ENCODE data around the gene AUTS2.

Gene AUTS2

GRCh38 chr7:70148997-70149396 is 550.7 kb downstream of the AUTS2 start:
- DNase-seq (ENCODE audit: low spot score), result no peak
- TF ChIP-seq, protein P1, sequence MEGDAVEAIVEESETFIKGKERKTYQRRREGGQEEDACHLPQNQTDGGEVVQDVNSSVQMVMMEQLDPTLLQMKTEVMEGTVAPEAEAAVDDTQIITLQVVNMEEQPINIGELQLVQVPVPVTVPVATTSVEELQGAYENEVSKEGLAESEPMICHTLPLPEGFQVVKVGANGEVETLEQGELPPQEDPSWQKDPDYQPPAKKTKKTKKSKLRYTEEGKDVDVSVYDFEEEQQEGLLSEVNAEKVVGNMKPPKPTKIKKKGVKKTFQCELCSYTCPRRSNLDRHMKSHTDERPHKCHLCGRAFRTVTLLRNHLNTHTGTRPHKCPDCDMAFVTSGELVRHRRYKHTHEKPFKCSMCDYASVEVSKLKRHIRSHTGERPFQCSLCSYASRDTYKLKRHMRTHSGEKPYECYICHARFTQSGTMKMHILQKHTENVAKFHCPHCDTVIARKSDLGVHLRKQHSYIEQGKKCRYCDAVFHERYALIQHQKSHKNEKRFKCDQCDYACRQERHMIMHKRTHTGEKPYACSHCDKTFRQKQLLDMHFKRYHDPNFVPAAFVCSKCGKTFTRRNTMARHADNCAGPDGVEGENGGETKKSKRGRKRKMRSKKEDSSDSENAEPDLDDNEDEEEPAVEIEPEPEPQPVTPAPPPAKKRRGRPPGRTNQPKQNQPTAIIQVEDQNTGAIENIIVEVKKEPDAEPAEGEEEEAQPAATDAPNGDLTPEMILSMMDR (IDR thresholded peaks at IDR 0.05; ENCODE audit: extremely low read depth, missing control alignments), result no peak

- DNase-seq (ENCODE audit: low spot score), result no peak
- TF ChIP-seq, protein P1 (IDR thresholded peaks at IDR 0.05; ENCODE audit: extremely low read depth, missing control alignments), result no peak
Measured at GRCh38 chr7:70152313-70152712, 554.0 kb downstream of the AUTS2 start.

DNA sequence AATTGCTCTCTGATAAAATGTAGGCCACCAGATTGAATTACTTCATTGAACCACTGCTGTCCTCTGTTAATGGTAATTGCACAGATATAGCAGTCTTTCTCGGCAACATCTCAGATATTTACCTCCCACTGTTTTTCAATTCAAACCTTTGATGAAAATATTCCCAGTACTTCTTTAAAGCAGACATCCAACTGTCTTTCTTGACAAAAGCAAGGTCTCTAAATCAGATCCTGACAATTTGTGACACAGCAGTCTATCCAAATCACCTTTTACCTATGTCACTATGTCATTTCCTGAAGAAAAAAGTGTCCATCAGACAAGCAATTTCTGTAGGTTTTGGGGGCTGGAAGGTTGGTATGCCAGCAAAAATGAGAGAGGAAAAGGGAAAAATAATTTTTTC is 555.7 kb downstream of the AUTS2 start:
- no peak for DNase-seq (ENCODE audit: low spot score)
- TF ChIP-seq, protein P1 (IDR thresholded peaks at IDR 0.05; ENCODE audit: extremely low read depth, missing control alignments), result no peak

DNA sequence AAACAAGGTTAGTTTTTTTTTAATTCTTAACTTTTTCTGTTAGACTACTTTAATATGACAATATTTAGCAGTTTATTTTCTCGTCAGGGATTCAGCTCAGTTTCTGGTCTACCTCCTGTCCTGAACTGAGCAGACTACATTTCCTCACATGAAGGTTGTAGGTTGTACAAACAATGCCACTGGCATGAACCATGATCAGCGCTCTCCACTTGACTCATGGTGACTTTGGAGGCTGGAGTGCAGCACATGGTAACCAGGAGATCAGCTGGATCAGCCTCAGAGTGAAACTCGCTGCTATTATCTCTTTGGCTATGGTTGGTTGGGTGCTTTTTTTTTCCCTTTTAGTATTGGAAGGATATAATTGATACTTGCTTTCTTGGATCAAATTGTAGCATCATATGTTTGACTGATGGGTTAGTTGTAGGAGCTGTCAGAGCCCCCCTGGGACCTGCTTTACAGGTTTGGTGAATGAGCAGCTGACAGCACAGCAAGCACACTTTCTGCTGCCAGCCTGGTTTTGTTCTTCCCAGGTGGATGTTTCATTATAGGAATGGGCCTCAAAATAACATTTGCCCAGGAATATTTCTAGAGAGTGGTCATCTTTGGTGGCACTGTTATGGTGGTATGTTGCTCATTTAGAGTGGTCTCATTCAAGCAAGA is 556.4 kb downstream of the AUTS2 start:
- no peak for DNase-seq (ENCODE audit: low spot score)
- TF ChIP-seq, protein P1 (IDR thresholded peaks at IDR 0.05; ENCODE audit: extremely low read depth, missing control alignments), result no peak

DNA sequence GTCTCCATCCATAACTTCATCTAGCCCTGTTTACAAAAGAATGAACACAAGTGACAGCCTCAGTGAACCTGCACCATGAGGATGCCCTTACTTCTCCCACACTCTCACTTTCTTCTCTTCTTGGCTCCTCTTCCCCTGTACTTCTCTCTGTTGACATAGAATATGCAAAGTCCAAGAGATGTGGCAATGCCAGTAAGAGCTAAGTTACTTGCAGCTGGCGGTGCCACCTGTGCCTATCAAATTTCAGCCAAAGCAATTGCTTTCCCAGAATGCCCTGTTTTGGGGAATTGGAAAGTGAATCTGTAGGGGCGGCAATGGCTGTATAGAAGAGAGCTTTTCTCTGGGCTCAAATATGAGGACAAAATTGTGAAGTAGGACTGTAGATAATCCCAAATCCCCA is 557.8 kb downstream of the AUTS2 start:
- DNase-seq (ENCODE audit: low spot score), result no peak
- TF ChIP-seq, protein P1 (IDR thresholded peaks at IDR 0.05; ENCODE audit: extremely low read depth, missing control alignments), result no peak

DNA sequence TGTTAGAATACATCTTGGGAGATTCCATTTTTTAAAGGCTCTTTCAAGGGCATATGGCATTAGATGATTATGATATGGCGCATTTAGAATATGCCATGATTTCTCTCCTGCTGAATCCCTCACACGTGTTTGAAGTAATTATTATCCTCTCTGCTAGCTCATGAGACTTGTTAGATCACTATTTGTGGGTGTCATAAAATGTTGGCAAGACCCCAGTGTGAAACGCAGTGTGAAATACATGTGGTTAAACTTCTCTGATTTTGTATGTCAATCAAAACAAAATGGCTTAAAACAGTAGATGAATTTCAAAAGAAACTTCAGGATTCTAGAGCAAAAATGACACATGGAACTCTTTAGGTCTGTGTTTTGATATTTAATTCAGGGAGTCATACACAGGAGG is 560.8 kb downstream of the AUTS2 start:
- TF ChIP-seq, protein P1 (IDR thresholded peaks at IDR 0.05; ENCODE audit: extremely low read depth, missing control alignments), result no peak
- DNase-seq (ENCODE audit: low spot score), result no peak

DNA sequence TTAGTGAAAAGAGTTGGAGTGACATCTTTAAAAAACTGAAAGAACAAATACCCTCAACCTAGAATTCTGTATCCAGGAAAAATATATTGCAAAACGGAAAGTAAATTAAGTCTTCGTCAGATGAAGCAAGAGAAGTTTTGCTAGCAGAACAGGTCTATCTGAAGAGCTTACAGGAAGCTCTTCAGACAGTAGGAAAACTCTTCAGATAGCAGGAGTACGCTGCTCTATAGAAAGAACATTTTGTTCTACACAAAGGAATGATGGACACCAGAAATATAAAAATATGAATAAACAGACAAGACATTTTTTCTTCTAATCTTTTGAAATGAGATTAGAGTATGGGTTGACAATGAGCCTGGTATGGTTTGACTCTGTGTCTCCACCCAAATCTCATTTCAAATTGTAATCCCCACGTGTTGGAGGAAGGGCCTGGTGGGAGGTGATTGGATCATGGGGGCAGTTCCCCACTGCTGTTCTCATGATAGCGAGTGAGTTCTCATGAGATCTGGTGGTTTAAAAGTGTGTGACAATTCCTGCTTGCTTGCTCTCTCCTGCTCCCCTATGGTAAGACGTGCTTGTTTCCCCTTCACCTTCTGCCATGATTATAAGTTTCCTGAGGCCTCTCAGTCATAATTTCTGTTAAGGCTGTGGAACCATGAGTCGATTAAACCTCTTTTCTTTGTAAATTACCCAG is 567.3 kb downstream of the AUTS2 start:
- DNase-seq (ENCODE audit: low spot score), result no peak
- TF ChIP-seq, protein P1 (IDR thresholded peaks at IDR 0.05; ENCODE audit: extremely low read depth, missing control alignments), result no peak
